ENCODE results near the gene BIRC3.

The BIRC3 gene

GRCh38 chr11:102377891-102378290 lies 60.6 kb downstream of the BIRC3 start:
- no peak for DNase-seq

- no peak for DNase-seq
Measured at GRCh38 chr11:102378818-102379217, 61.5 kb downstream of the BIRC3 start.

DNA sequence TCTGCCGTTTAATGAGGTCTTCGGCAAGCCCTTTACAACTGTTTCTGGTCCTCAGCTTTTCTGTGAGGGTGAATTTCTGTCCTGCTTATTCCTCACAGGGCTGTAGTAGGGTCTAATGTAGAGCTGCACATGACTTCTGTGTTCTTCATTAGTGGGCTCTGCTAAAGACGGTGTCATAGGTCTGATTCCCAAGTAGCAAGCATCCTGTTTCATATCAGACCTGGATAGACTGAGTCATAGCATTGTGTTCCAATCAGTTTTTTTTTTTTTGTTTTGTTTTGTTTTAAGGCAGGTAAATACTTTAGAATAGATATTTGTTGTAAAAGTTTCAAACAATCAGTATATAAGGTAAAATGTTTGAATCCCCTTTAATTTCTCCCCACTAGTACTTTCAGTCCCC lies 65.1 kb downstream of the BIRC3 start:
- no peak for DNase-seq

DNA sequence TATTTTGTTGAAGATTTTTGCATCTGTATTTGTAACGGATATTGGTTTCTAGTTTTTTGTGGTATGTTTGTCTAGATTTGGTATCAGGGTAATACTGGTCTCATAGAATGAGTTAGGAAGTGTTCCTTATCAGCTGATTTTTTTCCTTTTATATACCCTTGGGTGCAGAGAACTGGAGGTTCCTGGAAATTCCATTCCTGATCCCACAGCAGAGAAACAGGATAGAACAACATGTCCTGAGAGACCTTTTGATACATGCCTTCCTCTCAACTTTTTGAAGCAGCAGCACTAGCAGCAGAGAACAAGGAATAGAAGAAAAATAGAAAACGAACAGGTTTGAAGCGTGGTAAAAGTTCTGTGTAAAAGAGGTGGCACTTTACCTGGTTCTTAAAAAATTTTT lies 66.6 kb downstream of the BIRC3 start:
- no peak for DNase-seq

DNA sequence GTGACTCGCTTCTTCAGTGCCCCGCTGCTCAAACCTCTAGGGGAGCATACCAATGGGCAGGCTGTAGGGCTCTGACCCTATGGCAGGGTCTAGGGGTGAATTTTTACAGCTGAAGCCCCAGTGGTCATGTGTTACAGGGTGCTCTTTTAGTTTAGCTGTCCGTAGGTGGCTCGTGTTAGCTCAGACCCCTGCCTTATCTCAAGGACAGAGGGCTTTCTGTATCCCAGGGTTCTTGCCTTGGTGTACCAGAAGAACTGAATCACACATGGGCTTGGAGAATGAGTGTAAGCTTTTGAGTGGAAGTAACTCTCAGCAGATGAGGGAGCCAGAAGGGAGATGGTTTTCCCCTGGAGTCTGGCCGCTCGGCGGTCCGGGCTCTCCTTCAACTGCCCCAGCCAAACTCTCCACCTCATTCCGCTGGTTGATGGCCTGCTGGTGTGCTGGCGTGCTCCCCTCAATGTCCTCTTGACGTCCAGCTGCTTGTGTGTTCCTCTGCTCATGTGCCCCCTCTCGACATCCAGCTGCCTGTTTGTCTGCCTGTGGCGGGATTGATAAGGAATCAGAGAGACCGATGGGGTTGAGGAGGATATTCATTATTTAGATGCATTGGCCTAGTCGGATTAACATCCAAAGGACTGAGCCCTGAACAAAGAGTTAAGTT lies 67.3 kb downstream of the BIRC3 start:
- DNase-seq = no peak

- DNase-seq = no peak
Measured at GRCh38 chr11:102385085-102386007, 68.1 kb downstream of the BIRC3 start.

DNA sequence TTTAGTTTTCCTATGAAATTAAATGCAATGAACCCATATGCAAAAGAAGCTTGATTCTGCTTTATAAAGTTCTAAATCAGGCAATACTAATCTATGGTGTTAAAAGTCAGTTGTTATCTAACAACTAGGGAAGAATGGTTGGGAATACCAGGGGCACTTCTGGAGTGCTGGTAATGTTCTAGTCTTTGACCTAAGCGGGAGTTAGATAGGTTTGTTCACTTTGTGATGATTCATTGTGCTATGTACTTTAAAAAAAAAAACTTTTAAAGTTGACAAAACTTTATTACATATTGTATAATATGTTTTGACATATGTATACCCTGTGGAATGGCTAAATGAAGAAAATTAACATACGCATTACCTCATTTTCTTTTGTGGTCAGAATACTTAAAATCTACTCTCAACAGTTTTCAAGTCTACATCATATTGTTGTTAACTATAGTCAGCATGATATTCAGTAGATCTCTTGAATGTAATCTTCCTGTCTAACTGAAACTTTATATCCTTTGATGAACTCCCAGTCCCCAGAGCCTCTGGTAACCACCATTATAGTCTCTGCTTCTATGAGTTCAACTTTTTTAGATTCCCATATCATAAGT lies 69.0 kb downstream of the BIRC3 start:
- no peak for DNase-seq

GRCh38 chr11:102387043-102387781 lies 69.9 kb downstream of the BIRC3 start:
- DNase-seq = no peak
